Glutamatergic neuron (in vitro differentiated cells): ENCODE results near the gene DCAF4. TPM values are rescaled to one million over a fixed set of nuclear protein-coding genes. Genes with fewer than 3 reads are reported as not detected.

Source experiments
- DNase-seq: peaks from one replicate; pipeline ENCODE4 v3.0.0; 2022
- H3K27ac Mint-ChIP-seq: one replicate; pipeline ENCODE4 v1.8.0; 2020; ENCODE audit warnings: mild to moderate bottlenecking, mixed read lengths, inconsistent platforms; ENCODE audit not compliant: unreplicated experiment
- H3K27me3 Mint-ChIP-seq: one replicate; pipeline ENCODE4 v1.8.0; 2020; ENCODE audit warnings: mild to moderate bottlenecking, moderate library complexity, mixed read lengths, inconsistent platforms; ENCODE audit not compliant: unreplicated experiment
- H3K36me3 Mint-ChIP-seq: one replicate; pipeline ENCODE4 v1.8.0; 2020; ENCODE audit warnings: mild to moderate bottlenecking, mixed read lengths, inconsistent platforms; ENCODE audit not compliant: unreplicated experiment
- H3K4me1 Mint-ChIP-seq: one replicate; pipeline ENCODE4 v1.8.0; 2020; ENCODE audit warnings: mild to moderate bottlenecking, low read depth, mixed read lengths, inconsistent platforms; ENCODE audit not compliant: unreplicated experiment
- H3K4me3 Mint-ChIP-seq: one replicate; pipeline ENCODE4 v1.8.0; 2020; ENCODE audit warnings: mild to moderate bottlenecking, mixed read lengths, inconsistent platforms; ENCODE audit not compliant: unreplicated experiment
- H3K9me3 Mint-ChIP-seq: one replicate; pipeline ENCODE4 v1.8.0; 2020; ENCODE audit warnings: mild to moderate bottlenecking, moderate library complexity, mixed read lengths, inconsistent platforms; ENCODE audit not compliant: unreplicated experiment
- total RNA-seq: library from RNA; stranded (reverse); fragmentation: NEBNext Ultra II Directional; extraction: Animal tissue kit (Norgen Biotek cat#: 25700); gene quantifications from one replicate; pipeline ENCODE4 v1.2.1, GENCODE V29; 2021; ENCODE audit not compliant: unreplicated experiment
- TF ChIP-seq, protein P1 (sequence below): fragments of 200-600 bp; sonication (generic); IDR thresholded peaks from one replicate; pipeline ENCODE4 v1.5.0; 2021; ENCODE audit not compliant: partially characterized antibody, unreplicated experiment

DCAF4 gene
- total RNA-seq, 1 donor from 2014 or later = 23.4 TPM

GRCh38 chr14:72945356-72946027 lies 19.2 kb downstream of the DCAF4 start:
- TF ChIP-seq, protein P1, sequence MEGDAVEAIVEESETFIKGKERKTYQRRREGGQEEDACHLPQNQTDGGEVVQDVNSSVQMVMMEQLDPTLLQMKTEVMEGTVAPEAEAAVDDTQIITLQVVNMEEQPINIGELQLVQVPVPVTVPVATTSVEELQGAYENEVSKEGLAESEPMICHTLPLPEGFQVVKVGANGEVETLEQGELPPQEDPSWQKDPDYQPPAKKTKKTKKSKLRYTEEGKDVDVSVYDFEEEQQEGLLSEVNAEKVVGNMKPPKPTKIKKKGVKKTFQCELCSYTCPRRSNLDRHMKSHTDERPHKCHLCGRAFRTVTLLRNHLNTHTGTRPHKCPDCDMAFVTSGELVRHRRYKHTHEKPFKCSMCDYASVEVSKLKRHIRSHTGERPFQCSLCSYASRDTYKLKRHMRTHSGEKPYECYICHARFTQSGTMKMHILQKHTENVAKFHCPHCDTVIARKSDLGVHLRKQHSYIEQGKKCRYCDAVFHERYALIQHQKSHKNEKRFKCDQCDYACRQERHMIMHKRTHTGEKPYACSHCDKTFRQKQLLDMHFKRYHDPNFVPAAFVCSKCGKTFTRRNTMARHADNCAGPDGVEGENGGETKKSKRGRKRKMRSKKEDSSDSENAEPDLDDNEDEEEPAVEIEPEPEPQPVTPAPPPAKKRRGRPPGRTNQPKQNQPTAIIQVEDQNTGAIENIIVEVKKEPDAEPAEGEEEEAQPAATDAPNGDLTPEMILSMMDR = no peak
- no peak for DNase-seq
- H3K4me1 Mint-ChIP-seq = no peaks in the 10 kb centered on the region
- peaks cover 4% of the 10 kb centered on the region for H3K36me3 Mint-ChIP-seq
- H3K27ac Mint-ChIP-seq = no peak overlapping the region
- H3K27me3 Mint-ChIP-seq = no peaks in the 10 kb centered on the region
- H3K9me3 Mint-ChIP-seq = peaks cover 1% of the 10 kb centered on the region
- H3K4me3 Mint-ChIP-seq = no peak overlapping the region

- no peak overlapping the region for H3K27ac Mint-ChIP-seq
- TF ChIP-seq, protein P1 = no peak
- H3K9me3 Mint-ChIP-seq = peaks cover 1% of the 10 kb centered on the region
- H3K4me3 Mint-ChIP-seq = no peak overlapping the region
- peaks cover 4% of the 10 kb centered on the region for H3K36me3 Mint-ChIP-seq
- no peaks in the 10 kb centered on the region for H3K4me1 Mint-ChIP-seq
- H3K27me3 Mint-ChIP-seq = no peaks in the 10 kb centered on the region
- DNase-seq = no peak
These were observed 20.2 kb downstream of the DCAF4 start for GRCh38 chr14:72946491-72946890.

- H3K36me3 Mint-ChIP-seq = peaks cover 4% of the 10 kb centered on the region
- no peak overlapping the region for H3K4me3 Mint-ChIP-seq
- H3K4me1 Mint-ChIP-seq = no peaks in the 10 kb centered on the region
- TF ChIP-seq, protein P1 = no peak
- no peaks in the 10 kb centered on the region for H3K27me3 Mint-ChIP-seq
- H3K27ac Mint-ChIP-seq = no peak overlapping the region
- no peak for DNase-seq
- H3K9me3 Mint-ChIP-seq = no peaks in the 10 kb centered on the region
These were observed 21.3 kb downstream of the DCAF4 start for GRCh38 chr14:72947366-72948160.

DNA sequence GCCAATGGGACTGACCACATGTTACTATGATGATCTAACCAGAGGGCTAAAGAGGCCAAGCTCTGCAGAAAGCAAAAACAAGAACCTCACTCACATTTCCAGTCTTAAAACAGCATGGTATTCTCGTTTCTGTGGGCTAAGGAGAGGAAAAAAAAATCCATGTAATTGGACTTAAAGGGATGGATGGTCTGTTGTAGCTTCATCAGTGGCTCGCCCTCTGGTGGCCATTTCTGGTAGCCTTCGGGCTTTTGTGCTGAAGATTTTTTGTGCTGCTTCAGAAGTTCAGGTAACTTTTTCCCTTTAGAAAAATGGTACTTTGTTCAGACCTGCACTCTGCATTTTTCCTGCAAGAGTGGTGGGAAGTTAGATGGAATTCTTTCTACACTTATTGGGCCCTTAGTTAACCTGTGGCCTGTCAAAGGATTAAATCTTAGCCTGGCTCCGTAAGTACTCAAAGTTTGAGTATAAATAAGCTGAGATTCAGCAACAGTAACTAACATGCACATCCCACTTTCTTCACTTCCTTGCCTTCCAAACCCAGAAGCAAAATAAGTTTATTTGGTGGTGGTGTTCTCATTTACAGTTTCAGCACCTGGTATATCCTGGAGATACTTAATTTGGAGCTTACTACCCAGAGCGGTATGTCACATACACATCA lies 22.3 kb downstream of the DCAF4 start:
- Mint-ChIP-seq H3K27me3 (no peaks in the 10 kb centered on the region), H3K9me3 (no peaks in the 10 kb centered on the region), H3K4me1 (no peaks in the 10 kb centered on the region)

More for the DNA sequence above, 22.3 kb downstream of the DCAF4 start:
- Mint-ChIP-seq H3K27ac (no peak overlapping the region), H3K4me3 (no peak overlapping the region), H3K36me3 (peaks cover 4% of the 10 kb centered on the region)
- TF ChIP-seq, protein P1 = peak; percentile 94
- DNase-seq = peak; percentile 82
